NCI-H1930 (cell line): ENCODE results near the gene ZNF532.

Source experiments
- DNase-seq, 2 experiments: peaks; one replicate each; lab custom pipeline; 2025; lab: John Stamatoyannopoulos, UW

ZNF532 gene

GRCh38 chr18:58970943-58971790 lies 106.5 kb downstream of the ZNF532 start:
- no peak for DNase-seq

- no peak for DNase-seq
These were observed 110.6 kb downstream of the ZNF532 start for GRCh38 chr18:58975296-58975695.

- no peak for DNase-seq
These were observed 111.1 kb downstream of the ZNF532 start for GRCh38 chr18:58975781-58976180.

- DNase-seq = no peak
These were observed 112.5 kb downstream of the ZNF532 start for GRCh38 chr18:58977223-58977622.

- DNase-seq = no peak
These were observed 113.1 kb downstream of the ZNF532 start for GRCh38 chr18:58977801-58978200.

GRCh38 chr18:58978916-58979315 lies 114.2 kb downstream of the ZNF532 start:
- DNase-seq = no peak

GRCh38 chr18:58979615-58980014 lies 114.9 kb downstream of the ZNF532 start:
- no peak for DNase-seq

- DNase-seq = no peak
These were observed 116.3 kb downstream of the ZNF532 start for GRCh38 chr18:58980991-58981390.

- DNase-seq = no peak
These were observed 118.8 kb downstream of the ZNF532 start for GRCh38 chr18:58983260-58984155.

GRCh38 chr18:58988600-58988999 lies 123.9 kb downstream of the ZNF532 start:
- no peak for DNase-seq

GRCh38 chr18:58989184-58989759 lies 124.6 kb downstream of the ZNF532 start:
- DNase-seq = no peak

GRCh38 chr18:58990720-58991119 lies 126.0 kb downstream of the ZNF532 start:
- no peak for DNase-seq

- DNase-seq = no peak
These were observed 126.6 kb downstream of the ZNF532 start for GRCh38 chr18:58991167-58991798.

GRCh38 chr18:58992301-58993231 lies 127.9 kb downstream of the ZNF532 start:
- DNase-seq = no peak

- DNase-seq = no peak
These were observed 128.6 kb downstream of the ZNF532 start for GRCh38 chr18:58993260-58993659.

- no peak for DNase-seq
These were observed 131.0 kb downstream of the ZNF532 start for GRCh38 chr18:58995663-58996062.

GRCh38 chr18:58996131-58996641 lies 131.5 kb downstream of the ZNF532 start:
- no peak for DNase-seq

GRCh38 chr18:58996696-58997095 lies 132.0 kb downstream of the ZNF532 start:
- no peak for DNase-seq

GRCh38 chr18:58997811-58998337 lies 133.2 kb downstream of the ZNF532 start:
- no peak for DNase-seq

GRCh38 chr18:58998401-58999203 lies 133.9 kb downstream of the ZNF532 start:
- DNase-seq = no peak
